HG03469 (cell line): ENCODE data around the gene TWF2.

ENCODE experiments used
- ATAC-seq: cut with Tn5 transposase; IDR thresholded peaks from one replicate; pipeline ENCODE4 v1.9.1; 2021; ENCODE audit warnings: mild to moderate bottlenecking, moderate library complexity, moderate number of reproducible peaks; ENCODE audit not compliant: unreplicated experiment

The TWF2 gene

DNA sequence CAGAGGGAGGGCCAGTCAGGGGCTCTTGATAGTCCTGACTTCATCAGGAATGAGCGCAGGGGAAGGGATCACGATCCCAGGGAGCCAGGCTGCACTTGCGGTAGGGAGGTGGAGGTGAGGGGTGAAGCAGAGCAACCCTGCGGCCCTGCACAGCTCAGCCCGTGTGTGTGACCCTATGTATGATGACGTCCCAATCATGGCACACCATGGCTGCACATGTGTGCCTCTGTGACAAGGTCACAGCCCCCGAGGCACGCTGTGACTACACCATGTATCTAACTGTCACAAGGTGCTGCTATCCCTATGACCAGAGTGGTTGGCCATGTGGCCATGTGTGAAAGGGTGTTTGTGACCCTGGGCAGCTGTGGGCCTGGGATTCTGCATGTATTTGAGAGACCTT, 54.3 kb downstream of the TWF2 start:
- ATAC-seq = no peak

DNA sequence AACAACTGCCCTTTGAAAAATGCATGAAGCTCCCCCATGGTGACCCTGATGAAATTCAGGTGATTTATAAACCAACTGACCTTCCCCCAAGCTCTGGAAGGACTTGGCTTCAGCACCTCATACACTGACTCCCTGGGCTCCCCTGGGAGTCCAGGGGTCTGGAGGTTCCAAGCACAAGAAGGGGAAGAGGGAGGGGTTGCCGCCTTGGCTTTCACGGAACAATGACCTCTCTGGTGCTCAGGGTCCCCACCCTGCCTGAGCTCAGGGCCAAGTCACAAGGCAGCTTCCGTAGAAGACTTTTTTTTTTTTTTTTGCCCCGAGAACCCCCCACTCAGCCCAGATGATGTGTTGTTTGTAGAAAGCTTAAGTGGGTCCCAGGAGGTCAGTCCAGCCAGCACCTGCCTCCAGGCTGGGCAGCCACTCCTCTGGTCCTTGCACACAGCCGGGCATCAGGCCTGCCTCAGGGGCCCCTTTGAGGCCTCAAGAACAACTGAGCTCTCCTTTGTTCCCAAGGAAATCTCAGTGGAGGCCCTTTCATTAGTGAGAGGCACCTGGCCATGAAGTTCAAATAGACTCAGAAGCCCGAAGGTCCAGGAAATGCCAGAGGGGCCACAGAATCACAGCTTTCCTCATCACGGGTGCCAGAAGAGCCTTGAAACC, 55.0 kb downstream of the TWF2 start:
- no peak for ATAC-seq

DNA sequence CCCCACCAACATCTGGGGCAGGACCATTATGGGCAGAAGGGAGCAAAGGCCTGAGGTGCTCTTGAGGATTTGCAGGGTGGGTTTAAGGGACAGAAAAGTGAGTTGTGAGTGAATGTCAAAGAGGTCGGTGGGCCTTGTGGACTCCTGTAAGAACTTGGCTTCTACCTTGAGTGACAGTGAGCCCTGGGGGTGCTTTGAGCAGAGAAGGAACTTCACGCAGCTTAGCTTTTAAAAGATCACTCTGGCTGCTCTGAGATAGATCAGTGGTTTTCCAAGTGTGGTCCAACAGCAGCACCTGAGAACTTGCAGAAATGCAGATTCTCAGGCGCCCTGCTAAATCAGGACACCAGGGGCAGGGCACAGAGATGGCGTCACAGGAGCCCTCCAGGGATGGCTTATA, 56.3 kb downstream of the TWF2 start:
- ATAC-seq = no peak

DNA sequence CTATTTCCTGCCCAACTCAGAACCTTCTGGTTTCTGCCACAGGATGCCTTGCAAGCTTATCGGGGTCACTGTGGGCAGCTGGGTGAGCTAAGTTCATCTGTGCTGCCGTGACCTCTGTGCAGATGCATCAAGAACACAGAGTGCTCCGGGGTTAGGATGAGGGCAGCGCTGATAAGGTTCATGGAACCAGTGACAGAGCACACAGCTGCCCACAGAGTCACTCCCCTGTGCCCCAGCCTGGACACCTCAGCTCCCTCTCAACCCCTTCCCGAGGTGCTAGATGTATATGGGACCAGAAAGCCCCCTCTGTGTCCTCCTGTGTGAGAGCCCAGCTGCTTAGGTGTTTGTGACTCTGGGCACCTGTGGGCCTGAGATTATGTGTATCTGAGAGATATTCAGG, 56.8 kb downstream of the TWF2 start:
- no peak for ATAC-seq

DNA sequence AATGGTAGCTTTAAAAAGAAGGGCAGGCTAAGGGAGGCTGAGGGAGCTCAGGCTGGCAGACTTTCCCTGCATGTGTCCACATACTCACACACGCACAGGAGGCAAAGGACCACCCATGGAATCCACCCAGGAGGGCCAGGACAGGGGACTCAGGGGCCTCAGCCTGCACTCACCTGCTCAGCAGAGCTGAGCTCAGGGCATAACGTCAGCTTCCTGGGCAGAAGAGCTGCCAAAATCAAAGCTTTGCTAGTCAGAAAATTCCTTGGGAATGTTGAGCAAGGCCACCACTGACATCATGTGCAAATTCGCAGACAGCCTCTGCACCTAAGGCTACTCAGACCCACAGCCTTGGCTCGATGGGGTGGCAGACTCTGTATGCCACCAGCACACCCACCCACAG, 57.4 kb downstream of the TWF2 start:
- no peak for ATAC-seq
